Mesodermal cell (in vitro differentiated cells): ENCODE measurements around the gene TNRC18.

Experiments
- H3K27ac ChIP-seq: 2 replicates; pipeline ENCODE4 v1.7.0; 2013; ENCODE audit warnings: mild to moderate bottlenecking, low read depth, low read length, moderate library complexity; ENCODE audit not compliant: severe bottlenecking
- H3K36me3 ChIP-seq: 2 replicates; pipeline ENCODE4 v1.7.1; 2013; ENCODE audit warnings: mild to moderate bottlenecking, low read length, moderate library complexity; ENCODE audit not compliant: control insufficient read depth, insufficient read depth
- H3K4me1 ChIP-seq: one replicate; pipeline ENCODE4 v1.7.1; 2013; ENCODE audit warnings: mild to moderate bottlenecking, low read length; ENCODE audit not compliant: insufficient read depth, control insufficient read depth, poor library complexity, severe bottlenecking
- H3K4me3 ChIP-seq: 2 replicates; pipeline ENCODE4 v1.7.0; 2013; ENCODE audit warnings: low read length, control low read depth, mild to moderate bottlenecking; ENCODE audit not compliant: insufficient read depth, poor library complexity, severe bottlenecking; ENCODE audit errors: extremely low read depth
- H3K9me3 ChIP-seq: 2 replicates; pipeline ENCODE4 v1.7.1; 2013; ENCODE audit warnings: mild to moderate bottlenecking, low read length, moderate library complexity; ENCODE audit not compliant: control insufficient read depth
- WGBS, 2 experiments: methylation state at CpG; one replicate each; pipeline ENCODE4 v1.1.5; 2013; ENCODE audit warnings: missing lambda C conversion rate in 2 of 2; ENCODE audit not compliant: insufficient coverage in 2 of 2; 5-methylcytosine and 5-hydroxymethylcytosine counted together

The TNRC18 gene

GRCh38 chr7:5396999-5397663, 26.5 kb downstream of the TNRC18 start:
- H3K9me3 ChIP-seq = no peaks in the 10 kb centered on the region
- H3K4me3 ChIP-seq = no peak overlapping the region
- H3K4me1 ChIP-seq = no peaks in the 10 kb centered on the region
- no peak overlapping the region for H3K27ac ChIP-seq
- 93 to 96% methylated on average over 21 to 30 of the region's 30 CpGs for WGBS, 2 experiments
- H3K36me3 ChIP-seq = peaks cover 44% of the 10 kb centered on the region

GRCh38 chr7:5396542-5396941, 27.1 kb downstream of the TNRC18 start:
- 100% methylated on average over 1 of the region's 6 CpGs for WGBS, 2 experiments
- no peaks in the 10 kb centered on the region for H3K9me3 ChIP-seq
- no peaks in the 10 kb centered on the region for H3K4me1 ChIP-seq
- no peak overlapping the region for H3K27ac ChIP-seq
- H3K36me3 ChIP-seq = peaks cover 48% of the 10 kb centered on the region
- H3K4me3 ChIP-seq = no peak overlapping the region

DNA sequence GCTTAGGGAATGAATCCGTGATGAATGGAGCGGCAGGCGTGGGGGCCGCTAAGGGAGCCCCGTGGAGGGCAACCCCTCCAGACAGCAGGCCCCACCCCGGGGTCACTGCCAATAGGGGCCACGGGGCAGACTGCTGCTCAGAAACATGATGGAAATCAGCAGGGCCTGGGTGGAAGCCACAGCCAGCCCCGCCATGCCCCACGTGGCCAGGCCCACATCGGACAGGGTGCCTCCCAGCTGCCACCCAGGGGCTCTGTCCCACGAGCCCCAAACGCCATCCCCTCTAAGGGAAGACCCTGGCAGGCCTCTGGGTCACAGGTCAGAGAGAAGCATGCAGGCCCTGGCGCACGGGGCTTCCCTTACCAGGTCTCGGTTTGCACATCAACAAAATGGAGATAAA, 28.4 kb downstream of the TNRC18 start:
- no peaks in the 10 kb centered on the region for H3K9me3 ChIP-seq
- no peaks in the 10 kb centered on the region for H3K4me1 ChIP-seq
- H3K27ac ChIP-seq = no peak overlapping the region
- 90 to 98% methylated on average over 11 to 12 of the region's 15 CpGs for WGBS, 2 experiments
- no peak overlapping the region for H3K4me3 ChIP-seq
- peaks cover 55% of the 10 kb centered on the region for H3K36me3 ChIP-seq

- peaks cover 63% of the 10 kb centered on the region for H3K36me3 ChIP-seq
- 92% methylated on average over 20 to 26 of the region's 33 CpGs for whole genome bisulfite sequencing, 2 experiments
- H3K4me1 ChIP-seq = no peaks in the 10 kb centered on the region
- no peaks in the 10 kb centered on the region for H3K9me3 ChIP-seq
- no peak overlapping the region for H3K27ac ChIP-seq
- no peak overlapping the region for H3K4me3 ChIP-seq
Observed at GRCh38 chr7:5394264-5395105, 29.1 kb downstream of the TNRC18 start.

DNA sequence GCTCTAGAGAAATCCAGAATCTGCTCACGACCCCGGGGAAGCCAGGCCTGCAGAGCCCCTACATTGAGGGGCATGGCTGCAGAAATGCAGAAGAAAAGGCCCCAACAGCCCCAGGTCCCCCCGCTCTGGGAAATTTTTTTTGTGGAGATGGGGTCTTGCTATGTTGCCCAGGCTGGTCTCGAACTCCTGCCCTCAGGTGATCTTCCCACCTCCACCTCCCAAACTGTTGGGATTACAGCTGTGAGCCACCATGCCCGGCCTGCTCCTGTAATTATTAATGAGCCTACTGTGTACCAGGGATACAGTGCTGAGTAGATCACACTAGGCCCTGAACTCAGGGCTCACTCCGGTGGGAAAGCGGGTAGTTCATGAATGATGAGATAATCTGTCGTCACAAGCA, 29.9 kb downstream of the TNRC18 start:
- H3K4me3 ChIP-seq = no peak overlapping the region
- no peaks in the 10 kb centered on the region for H3K9me3 ChIP-seq
- 96 to 100% methylated on average over 4 to 5 of the region's 8 CpGs for WGBS, 2 experiments
- peaks cover 64% of the 10 kb centered on the region for H3K36me3 ChIP-seq
- H3K27ac ChIP-seq = no peak overlapping the region
- no peaks in the 10 kb centered on the region for H3K4me1 ChIP-seq

- Histone ChIP-seq H3K9me3 (no peaks in the 10 kb centered on the region), H3K4me1 (no peaks in the 10 kb centered on the region), H3K4me3 (no peak overlapping the region), H3K36me3 (peaks cover 64% of the 10 kb centered on the region), H3K27ac (no peak overlapping the region)
- WGBS, 2 experiments = 92 to 98% methylated on average over 8 to 9 of the region's 9 CpGs
Observed at GRCh38 chr7:5393328-5393727, 30.3 kb downstream of the TNRC18 start.

GRCh38 chr7:5390918-5391317, 32.7 kb downstream of the TNRC18 start:
- no peak overlapping the region for H3K27ac ChIP-seq
- no peaks in the 10 kb centered on the region for H3K9me3 ChIP-seq
- no peaks in the 10 kb centered on the region for H3K4me1 ChIP-seq
- WGBS, 2 experiments = 81 to 99% methylated on average over 5 to 6 of the region's 7 CpGs
- no peak overlapping the region for H3K4me3 ChIP-seq
- H3K36me3 ChIP-seq = peaks cover 71% of the 10 kb centered on the region

GRCh38 chr7:5388905-5389433, 34.7 kb downstream of the TNRC18 start:
- peaks cover 3% of the 10 kb centered on the region for H3K4me1 ChIP-seq
- 98% methylated on average over 33 to 48 of the region's 64 CpGs for WGBS, 2 experiments
- H3K36me3 ChIP-seq = peaks cover 73% of the 10 kb centered on the region
- no peak overlapping the region for H3K27ac ChIP-seq
- no peak overlapping the region for H3K4me3 ChIP-seq
- H3K9me3 ChIP-seq = no peaks in the 10 kb centered on the region

DNA sequence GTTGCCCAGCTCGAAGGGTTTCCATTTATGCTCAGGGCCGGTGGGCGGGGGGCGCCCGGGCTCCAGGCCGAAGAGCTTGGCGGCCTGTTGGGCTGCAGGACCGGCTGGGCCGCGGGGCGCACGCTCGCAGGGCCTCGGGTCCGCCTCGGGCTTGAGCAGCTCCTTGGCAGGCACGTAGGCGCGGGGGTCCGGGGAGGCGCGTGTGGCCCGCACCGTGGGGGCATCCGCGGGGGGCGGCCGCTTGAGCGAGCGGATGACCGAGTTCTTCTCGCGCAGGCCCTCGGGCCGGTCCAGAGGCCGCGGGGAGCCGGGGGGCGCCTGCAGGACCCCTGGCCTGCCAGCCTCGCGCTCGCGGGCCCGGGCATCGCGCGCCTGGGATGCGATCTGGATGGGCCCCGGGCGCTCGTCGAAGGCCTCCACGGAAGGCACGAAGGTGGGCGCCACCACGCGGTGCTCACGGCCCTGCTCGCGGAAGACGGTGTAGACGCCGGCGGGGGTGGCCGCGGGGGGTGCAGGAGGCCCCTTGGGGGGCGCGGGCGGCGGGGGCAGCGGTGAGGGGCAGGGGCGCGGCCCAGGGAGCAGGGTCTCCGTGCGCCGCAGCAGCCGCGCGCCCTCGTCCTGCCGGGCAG, 35.2 kb downstream of the TNRC18 start:
- WGBS, 2 experiments = 96 to 98% methylated on average over 40 to 78 of the region's 81 CpGs
- no peak overlapping the region for H3K27ac ChIP-seq
- no peaks in the 10 kb centered on the region for H3K9me3 ChIP-seq
- no peak overlapping the region for H3K4me3 ChIP-seq
- peaks cover 68% of the 10 kb centered on the region for H3K36me3 ChIP-seq
- H3K4me1 ChIP-seq = peaks cover 4% of the 10 kb centered on the region

GRCh38 chr7:5387711-5388245, 35.9 kb downstream of the TNRC18 start:
- Histone ChIP-seq H3K36me3 (peaks cover 61% of the 10 kb centered on the region), H3K9me3 (no peaks in the 10 kb centered on the region), H3K27ac (no peak overlapping the region), H3K4me1 (peaks cover 4% of the 10 kb centered on the region), H3K4me3 (no peak overlapping the region)
- WGBS, 2 experiments = 98% methylated on average over 37 to 41 of the region's 45 CpGs
